GM12878 (cell line): ENCODE results near the gene TPGS2. TPM values are rescaled to one million over a fixed set of nuclear protein-coding genes. Genes with fewer than 3 reads are reported as not detected.

Source experiments
- ATAC-seq: fragments of 200-7000 bp; cut with Tn5 transposase; 3 replicates; pipeline ENCODE4 v1.9.1; 2020; ENCODE audit warnings: mild to moderate bottlenecking, moderate library complexity
- BruUV-seq: library from RNA; stranded (reverse); fragments of 400-500 nt; replicated peaks from 2 replicates; lab custom pipeline; 2021; lab: Mats Ljungman, UMichigan
- CTCF ChIA-PET: fragments of 300-600 bp; sonication (Branson Sonifier 250); formaldehyde crosslinking; extraction: SDS; loops from one replicate; lab custom pipeline; 2021; ENCODE audit warnings: inconsistent platforms; lab: Yijun Ruan, JAX
- POLR2A ChIA-PET: fragments of 350-600 bp; formaldehyde crosslinking; extraction: SDS; loops from one replicate; lab custom pipeline; 2021; ENCODE audit warnings: inconsistent platforms; lab: Charles Lee
- RAD21 ChIA-PET: fragments of 300-600 bp; sonication (Branson Sonifier 250); formaldehyde crosslinking; loops from one replicate; lab custom pipeline; 2023; ENCODE audit warnings: antibody characterized with exemption; ENCODE audit not compliant: unreplicated experiment; lab: Charles Lee
- SMC1A ChIA-PET: fragments of 300-600 bp; sonication (Branson Sonifier 250); formaldehyde crosslinking; loops from one replicate; lab custom pipeline; 2023; ENCODE audit not compliant: unreplicated experiment, uncharacterized antibody; lab: Charles Lee
- DNase-seq: peaks from one replicate; pipeline ENCODE4 v3.0.0-alpha.2; 2011; ENCODE audit warnings: low read depth, low spot score
- FAIRE-seq: peaks from 3 replicates; lab custom pipeline; 2011; peaks lifted over from hg19 to GRCh38; lab: Jason Lieb, UNC
- H2AFZ ChIP-seq: 2 replicates; pipeline ENCODE4 v1.6.0; 2011; ENCODE audit warnings: low read depth, low read length, control low read depth; ENCODE audit not compliant: control insufficient read depth
- H3K27ac ChIP-seq: 2 replicates; pipeline ENCODE4 v1.5.1; 2011; ENCODE audit warnings: control low read depth; ENCODE audit not compliant: control insufficient read depth, insufficient read depth
- H3K27me3 ChIP-seq, 2 experiments: replicated peaks in 1 of 2; 2 replicates each; pipeline versions ENCODE4 v1.6.0 to v1.6.1; 2011; ENCODE audit warnings: low read length in 1 of 2; ENCODE audit not compliant: control insufficient read depth in 2 of 2, insufficient read depth in 2 of 2
- H3K36me3 ChIP-seq, 2 experiments: 2 replicates each; pipeline ENCODE4 v1.5.1; 2011; ENCODE audit warnings: low read length in 1 of 2; ENCODE audit not compliant: control insufficient read depth in 2 of 2, insufficient read depth in 2 of 2
- H3K4me1 ChIP-seq: 2 replicates; pipeline ENCODE4 v1.6.1; 2011; ENCODE audit warnings: mild to moderate bottlenecking, low read length, moderate library complexity, mixed read lengths; ENCODE audit not compliant: control insufficient read depth, insufficient read depth
- H3K4me2 ChIP-seq: 2 replicates; pipeline ENCODE4 v1.6.0; 2011; ENCODE audit warnings: control low read depth; ENCODE audit not compliant: control insufficient read depth, insufficient read depth
- H3K4me3 ChIP-seq: fragments of 200-600 bp; sonication (generic); 2 replicates; pipeline ENCODE4 v1.5.1; 2016
- H3K79me2 ChIP-seq: 2 replicates; pipeline ENCODE4 v1.6.0; 2011; ENCODE audit warnings: low read length; ENCODE audit not compliant: control insufficient read depth, insufficient read depth
- H3K9ac ChIP-seq: 2 replicates; pipeline ENCODE4 v1.8.0; 2011; ENCODE audit warnings: low read length, control low read depth, mixed read lengths; ENCODE audit not compliant: control insufficient read depth, insufficient read depth
- H3K9me3 ChIP-seq: replicated peaks from 3 replicates; pipeline ENCODE4 v1.5.1; 2011; ENCODE audit warnings: mild to moderate bottlenecking, low read length; ENCODE audit not compliant: control insufficient read depth, insufficient read depth
- H4K20me1 ChIP-seq: 2 replicates; pipeline ENCODE4 v1.6.0; 2011; ENCODE audit not compliant: control insufficient read depth, insufficient read depth
- ETV6 ChIP-seq, 2 experiments: fragments of 450-650 bp in 1 of 2; IDR thresholded peaks in 1 of 2; conservative IDR thresholded peaks in 1 of 2; 2 replicates each; pipeline ENCODE4 v1.6.1; 2014; ENCODE audit warnings: antibody characterized with exemption in 1 of 2, borderline replicate concordance in 1 of 2, low read depth in 1 of 2, mild to moderate bottlenecking in 1 of 2, moderate library complexity in 1 of 2
- FOXK2 ChIP-seq: fragments of 450-650 bp; IDR thresholded peaks from 2 replicates; pipeline ENCODE4 v1.6.1; 2017; ENCODE audit warnings: mild to moderate bottlenecking, moderate library complexity
- HDAC2 ChIP-seq: fragments of 200-600 bp; sonication (generic); IDR thresholded peaks from 2 replicates; pipeline ENCODE4 v1.6.1; 2017
- PAX5 ChIP-seq: IDR thresholded peaks from 2 replicates; pipeline ENCODE4 v1.6.1; 2011; ENCODE audit warnings: low read depth, low read length, borderline replicate concordance
- SMAD5 ChIP-seq: IDR thresholded peaks from 2 replicates; pipeline ENCODE4 v1.6.1; 2016; ENCODE audit warnings: antibody characterized with exemption, low read depth
- SMC3 ChIP-seq: IDR thresholded peaks from 2 replicates; pipeline ENCODE4 v1.6.1; 2011; ENCODE audit warnings: low read length, improper control_type of control experiment, borderline replicate concordance
- TAF1 ChIP-seq: IDR thresholded peaks from 2 replicates; pipeline ENCODE4 v1.6.1; 2011; ENCODE audit warnings: mild to moderate bottlenecking, low read depth, low read length, borderline replicate concordance
- WGBS: methylation state at CpG from one replicate; pipeline ENCODE4 v1.1.6; 2016; ENCODE audit warnings: low lambda C conversion rate; ENCODE audit not compliant: insufficient replicate concordance, insufficient coverage; ENCODE audit errors: missing lambda C conversion rate; 5-methylcytosine and 5-hydroxymethylcytosine counted together
- in situ Hi-C: fragments of 300-500 bp; cut with MboI; formaldehyde crosslinking; loops from 9 replicates; pipeline ENCODE4 v1.14.3; 2018; ENCODE audit warnings: mixed read lengths
- intact Hi-C: fragments of 100-400 bp; cut with micrococcal nuclease; formaldehyde crosslinking; loops from one replicate; pipeline ENCODE4 v1.14.2; 2022; ENCODE audit not compliant: unreplicated experiment
- polyA plus RNA-seq, 11 experiments: library from polyadenylated mRNA; depleted of rRNA in 4 of 11; unstranded in 6 of 11; stranded (reverse) in 5 of 11; fragments of >200 nt; fragmentation: Nextera tagmentation in 4 of 11; fragmentation: Illumina TruSeq in 1 of 11; extraction: Ambion mirVana in 4 of 11; extraction: Trizol in 1 of 11; gene quantifications; 1 replicate in 1 of 11; 2 replicates in 10 of 11; pipeline versions ENCODE4 v1.2.1 to v1.2.3, GENCODE V29; 2011 to 2016; ENCODE audit warnings: inconsistent platforms in 2 of 11, missing spikeins in 2 of 11, low read depth in 1 of 11
- total RNA-seq, 4 experiments: library from RNA; depleted of rRNA in 3 of 4; stranded (reverse); fragments of >200 nt in 3 of 4; fragmentation: Illumina TruSeq in 1 of 4; extraction: Trizol in 1 of 4; gene quantifications; 2 replicates each; pipeline versions ENCODE4 v1.2.1 to v1.2.3, GENCODE V29; 2013 to 2021
- TF ChIP-seq, protein P1 (sequence below): IDR thresholded peaks from 2 replicates; pipeline ENCODE4 v1.6.1; 2011; ENCODE audit warnings: borderline replicate concordance, low read depth, mild to moderate bottlenecking, moderate library complexity, low read length; ENCODE audit not compliant: insufficient read depth, poor library complexity, severe bottlenecking
- TF ChIP-seq, protein P2 (sequence below): IDR thresholded peaks from 2 replicates; pipeline ENCODE4 v1.6.1; 2012; ENCODE audit warnings: low read depth, low read length, improper control_type of control experiment
- TF ChIP-seq, protein P3 (sequence below), 3 experiments: IDR thresholded peaks in 2 of 3; conservative IDR thresholded peaks in 1 of 3; 2 replicates each; pipeline ENCODE4 v1.5.1; 2011; ENCODE audit warnings: low read depth in 3 of 3, low read length in 3 of 3, mild to moderate bottlenecking in 3 of 3, control low read depth in 2 of 3, moderate library complexity in 2 of 3, inconsistent platforms in 1 of 3, mixed read lengths in 1 of 3; ENCODE audit not compliant: control insufficient read depth in 2 of 3, insufficient read depth in 1 of 3; ENCODE audit errors: extremely low read depth in 1 of 3

TPGS2 gene
- total and polyA plus RNA-seq, 10 of the 15 experiments (the other 5 are each of a cell fraction or from before 2014, with no cell fraction given): 39.8 to 181 (median 88.9) TPM

DNA sequence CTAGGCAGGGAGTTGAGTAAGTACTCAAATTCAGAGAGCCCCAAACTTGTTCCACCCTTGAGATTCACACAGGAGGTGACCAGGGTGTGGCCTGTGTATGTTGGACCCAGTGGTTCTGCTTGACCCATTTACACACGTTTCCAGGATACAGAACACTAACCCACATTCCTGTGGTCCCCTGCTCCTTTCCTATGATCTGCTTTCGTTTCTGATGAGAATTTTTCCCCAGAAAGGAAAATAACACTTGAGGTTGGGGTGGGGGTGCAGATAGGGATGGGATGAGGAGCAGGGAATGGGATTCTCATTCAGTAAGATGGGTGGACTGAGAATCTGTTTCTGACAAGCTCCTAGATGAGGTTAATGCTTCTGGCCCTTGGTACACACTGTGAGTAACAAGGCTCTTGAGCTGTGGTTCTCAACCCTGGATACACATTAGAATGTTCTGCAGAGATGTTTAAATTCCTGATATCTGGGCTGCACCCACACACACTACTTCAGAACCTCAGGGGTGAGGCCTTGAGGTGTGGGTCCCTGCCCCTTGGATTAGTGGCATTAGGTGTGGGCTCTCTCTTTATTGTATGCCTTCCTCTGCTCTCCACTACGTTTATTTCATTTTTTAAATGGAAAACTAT, 58.4 kb downstream of the TPGS2 start (continued):
- TF ChIP-seq HDAC2 (no peak), ETV6 (conservative IDR thresholded peaks at IDR 0.05 in 1 of 2, IDR thresholded peaks at IDR 0.05 in 1 of 2; ENCODE audit: borderline replicate concordance in 1 of 2, low read depth in 1 of 2) (no peak), SMAD5 (no peak), TAF1 (no peak)
- TF ChIP-seq, protein P1, sequence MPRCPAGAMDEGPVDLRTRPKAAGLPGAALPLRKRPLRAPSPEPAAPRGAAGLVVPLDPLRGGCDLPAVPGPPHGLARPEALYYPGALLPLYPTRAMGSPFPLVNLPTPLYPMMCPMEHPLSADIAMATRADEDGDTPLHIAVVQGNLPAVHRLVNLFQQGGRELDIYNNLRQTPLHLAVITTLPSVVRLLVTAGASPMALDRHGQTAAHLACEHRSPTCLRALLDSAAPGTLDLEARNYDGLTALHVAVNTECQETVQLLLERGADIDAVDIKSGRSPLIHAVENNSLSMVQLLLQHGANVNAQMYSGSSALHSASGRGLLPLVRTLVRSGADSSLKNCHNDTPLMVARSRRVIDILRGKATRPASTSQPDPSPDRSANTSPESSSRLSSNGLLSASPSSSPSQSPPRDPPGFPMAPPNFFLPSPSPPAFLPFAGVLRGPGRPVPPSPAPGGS: no peak
- TF ChIP-seq, protein P2, sequence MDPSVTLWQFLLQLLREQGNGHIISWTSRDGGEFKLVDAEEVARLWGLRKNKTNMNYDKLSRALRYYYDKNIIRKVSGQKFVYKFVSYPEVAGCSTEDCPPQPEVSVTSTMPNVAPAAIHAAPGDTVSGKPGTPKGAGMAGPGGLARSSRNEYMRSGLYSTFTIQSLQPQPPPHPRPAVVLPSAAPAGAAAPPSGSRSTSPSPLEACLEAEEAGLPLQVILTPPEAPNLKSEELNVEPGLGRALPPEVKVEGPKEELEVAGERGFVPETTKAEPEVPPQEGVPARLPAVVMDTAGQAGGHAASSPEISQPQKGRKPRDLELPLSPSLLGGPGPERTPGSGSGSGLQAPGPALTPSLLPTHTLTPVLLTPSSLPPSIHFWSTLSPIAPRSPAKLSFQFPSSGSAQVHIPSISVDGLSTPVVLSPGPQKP: no peak

DNA sequence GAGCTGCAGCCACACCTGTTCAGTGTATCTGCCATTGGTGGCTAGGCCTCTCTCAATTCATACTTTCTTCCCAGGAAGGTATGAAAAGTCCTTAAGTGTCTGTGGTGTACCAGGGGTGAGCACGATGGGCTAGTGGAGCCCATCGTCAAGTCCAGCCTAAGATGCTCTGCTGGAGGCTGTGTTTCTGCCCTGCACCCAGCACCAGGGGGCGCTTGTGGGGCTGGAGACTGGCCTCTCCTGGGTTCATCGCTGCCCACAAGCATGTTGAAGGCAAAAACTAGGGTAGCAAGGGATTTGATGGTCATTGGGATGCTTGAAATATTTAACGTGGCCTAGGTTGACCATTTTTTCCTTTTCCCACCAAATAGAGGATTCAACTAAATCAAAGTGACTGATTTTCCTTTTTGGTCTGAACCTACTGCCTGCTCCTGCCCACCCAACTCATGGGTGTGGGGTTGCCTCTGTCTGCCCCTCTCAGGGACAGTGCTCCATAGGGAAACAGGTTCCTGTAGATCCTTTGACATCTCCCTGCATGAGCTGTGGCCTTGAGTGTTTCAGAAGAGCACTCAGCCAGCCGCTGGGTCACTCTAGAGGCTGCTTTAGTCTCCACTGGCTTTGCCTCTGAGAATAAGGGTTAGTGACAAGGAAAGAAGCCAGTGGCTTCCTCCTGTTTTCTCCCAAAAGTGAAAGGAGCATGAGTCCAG, 59.0 kb downstream of the TPGS2 start:
- Histone ChIP-seq H3K9ac (no peak overlapping the region), H3K36me3 (no peaks in the 10 kb centered on the region), H3K4me1 (no peaks in the 10 kb centered on the region), H3K79me2 (no peaks in the 10 kb centered on the region), H3K27me3 (no peaks in the 10 kb centered on the region), H2AFZ (no peak overlapping the region), H3K9me3 (no peaks in the 10 kb centered on the region), H3K4me3 (no peak overlapping the region), H4K20me1 (no peaks in the 10 kb centered on the region), H3K4me2 (no peak overlapping the region), H3K27ac (no peak overlapping the region)
- DNase-seq (no peak), ATAC-seq (peak; percentile 78), FAIRE-seq (no peak)
- POLR2A ChIA-PET: interaction anchor here (0.6 kb wide), 1 partner anchor 63 kb away, joined by 5 read pairs; no protein-coding TSS in a partner anchor
- WGBS: 51% methylated on average over 6 of the region's 6 CpGs
- TF ChIP-seq, protein P3, sequence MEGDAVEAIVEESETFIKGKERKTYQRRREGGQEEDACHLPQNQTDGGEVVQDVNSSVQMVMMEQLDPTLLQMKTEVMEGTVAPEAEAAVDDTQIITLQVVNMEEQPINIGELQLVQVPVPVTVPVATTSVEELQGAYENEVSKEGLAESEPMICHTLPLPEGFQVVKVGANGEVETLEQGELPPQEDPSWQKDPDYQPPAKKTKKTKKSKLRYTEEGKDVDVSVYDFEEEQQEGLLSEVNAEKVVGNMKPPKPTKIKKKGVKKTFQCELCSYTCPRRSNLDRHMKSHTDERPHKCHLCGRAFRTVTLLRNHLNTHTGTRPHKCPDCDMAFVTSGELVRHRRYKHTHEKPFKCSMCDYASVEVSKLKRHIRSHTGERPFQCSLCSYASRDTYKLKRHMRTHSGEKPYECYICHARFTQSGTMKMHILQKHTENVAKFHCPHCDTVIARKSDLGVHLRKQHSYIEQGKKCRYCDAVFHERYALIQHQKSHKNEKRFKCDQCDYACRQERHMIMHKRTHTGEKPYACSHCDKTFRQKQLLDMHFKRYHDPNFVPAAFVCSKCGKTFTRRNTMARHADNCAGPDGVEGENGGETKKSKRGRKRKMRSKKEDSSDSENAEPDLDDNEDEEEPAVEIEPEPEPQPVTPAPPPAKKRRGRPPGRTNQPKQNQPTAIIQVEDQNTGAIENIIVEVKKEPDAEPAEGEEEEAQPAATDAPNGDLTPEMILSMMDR (IDR thresholded peaks at IDR 0.05 in 2 of 3, conservative IDR thresholded peaks at IDR 0.05 in 1 of 3; ENCODE audit: control insufficient read depth in 2 of 3, extremely low read depth in 1 of 3, insufficient read depth in 1 of 3, low read depth in 3 of 3, low read length in 3 of 3): peak; percentile 26 to 60 (median 43)
- no peak for TF ChIP-seq FOXK2
- no peak for TF ChIP-seq PAX5
- TF ChIP-seq SMC3: peak; percentile 30; the same call in 1 of the 2 replicates
- intact Hi-C loops (no loop called here), in situ Hi-C loops (no loop called here)
- CTCF ChIA-PET: interaction anchor here (0.8 kb wide), 1 partner anchor 15 kb away, joined by 3 read pairs; no protein-coding TSS in a partner anchor
- BruUV-seq: no TSS peak
- SMC1A ChIA-PET: interaction anchor here (1.1 kb wide), 1 partner anchor 10 kb away, joined by 3 read pairs; no protein-coding TSS in a partner anchor
- RAD21 ChIA-PET: no interaction called here
